ENCODE results near the gene RAB35.

The RAB35 gene

DNA sequence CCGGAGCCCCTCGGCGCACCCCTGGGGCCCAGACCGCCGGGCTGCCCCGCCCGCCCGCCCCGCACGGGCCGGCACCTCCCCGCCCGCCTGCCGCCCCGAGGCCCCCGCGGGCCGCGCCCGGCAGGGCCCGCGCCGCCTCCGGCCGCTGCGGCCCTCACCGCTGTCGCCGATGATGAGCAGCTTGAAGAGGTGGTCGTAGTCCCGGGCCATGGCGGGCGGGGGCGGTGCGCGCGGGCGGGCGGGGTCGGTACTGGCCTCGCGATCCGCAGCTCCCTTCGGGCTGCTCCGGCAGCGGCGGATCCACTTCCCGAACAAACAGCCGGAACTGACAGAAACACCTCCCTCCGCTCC is at the start of gene RAB35:
Gene RAB35 (minus strand): TSS at position 313 of the 351 bp plus-strand sequence. CDS start 103 bp downstream, at position 210.
- DNase-seq: no peak

DNA sequence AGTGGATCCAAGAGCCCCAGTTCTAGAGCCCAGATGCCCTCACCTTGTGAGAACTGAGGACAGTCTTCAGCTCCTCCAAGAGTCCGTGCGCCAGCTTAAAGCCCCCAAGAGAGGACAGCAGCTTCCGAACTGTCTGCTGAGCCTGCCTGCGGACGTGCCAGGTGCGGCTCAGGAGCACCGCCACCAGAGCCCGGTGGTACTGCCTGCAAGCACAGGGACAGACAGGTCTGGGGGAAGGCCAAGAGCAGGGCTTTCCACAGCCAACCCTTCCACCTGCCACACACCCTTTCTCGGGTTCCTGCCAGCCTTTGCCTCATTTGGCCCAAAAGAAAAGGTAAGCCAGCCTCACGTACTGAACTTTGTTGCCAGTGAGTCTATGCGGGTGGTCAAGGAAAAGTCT is 47.7 kb upstream of the RAB35 start:
- no peak for DNase-seq

DNA sequence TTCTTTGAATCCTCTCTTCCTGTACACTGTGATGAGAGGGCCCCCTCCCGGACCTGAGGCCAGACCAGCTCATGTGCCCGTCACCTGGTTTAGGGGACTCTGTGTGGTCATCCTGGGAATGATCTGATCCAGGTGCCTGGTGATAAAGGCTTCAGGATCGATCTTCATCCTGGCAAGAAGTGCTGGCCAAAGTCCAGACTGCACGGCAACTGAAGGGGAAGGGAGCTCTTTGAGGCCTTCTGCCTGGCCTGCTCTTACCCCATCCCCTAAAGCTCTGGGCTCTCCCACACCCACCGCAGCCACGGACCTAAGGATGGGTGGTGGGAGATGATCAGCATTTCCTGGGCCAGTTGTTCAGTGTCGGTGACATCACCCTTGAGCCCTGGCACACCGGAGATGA is 46.2 kb upstream of the RAB35 start:
- no peak for DNase-seq

DNA sequence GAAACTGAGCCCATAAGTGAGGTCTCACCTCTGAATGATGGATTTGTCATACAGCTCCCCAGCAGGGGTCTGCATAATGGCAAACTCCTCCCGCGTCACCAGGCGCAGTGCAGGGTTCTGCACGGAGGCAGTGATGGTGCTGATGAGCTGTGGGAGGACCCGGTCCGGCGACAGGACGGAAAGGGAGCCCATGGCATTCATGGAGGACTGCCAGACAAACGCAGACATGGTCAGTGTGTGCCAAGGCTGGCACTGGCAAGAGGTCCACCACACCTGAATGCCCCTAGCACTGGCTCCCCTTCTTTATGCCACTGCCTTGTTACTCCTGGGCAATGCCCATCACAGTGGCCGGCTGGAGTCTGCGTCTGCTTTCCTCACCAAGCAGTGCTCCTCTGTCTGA is 45.3 kb upstream of the RAB35 start:
- DNase-seq: no peak

DNA sequence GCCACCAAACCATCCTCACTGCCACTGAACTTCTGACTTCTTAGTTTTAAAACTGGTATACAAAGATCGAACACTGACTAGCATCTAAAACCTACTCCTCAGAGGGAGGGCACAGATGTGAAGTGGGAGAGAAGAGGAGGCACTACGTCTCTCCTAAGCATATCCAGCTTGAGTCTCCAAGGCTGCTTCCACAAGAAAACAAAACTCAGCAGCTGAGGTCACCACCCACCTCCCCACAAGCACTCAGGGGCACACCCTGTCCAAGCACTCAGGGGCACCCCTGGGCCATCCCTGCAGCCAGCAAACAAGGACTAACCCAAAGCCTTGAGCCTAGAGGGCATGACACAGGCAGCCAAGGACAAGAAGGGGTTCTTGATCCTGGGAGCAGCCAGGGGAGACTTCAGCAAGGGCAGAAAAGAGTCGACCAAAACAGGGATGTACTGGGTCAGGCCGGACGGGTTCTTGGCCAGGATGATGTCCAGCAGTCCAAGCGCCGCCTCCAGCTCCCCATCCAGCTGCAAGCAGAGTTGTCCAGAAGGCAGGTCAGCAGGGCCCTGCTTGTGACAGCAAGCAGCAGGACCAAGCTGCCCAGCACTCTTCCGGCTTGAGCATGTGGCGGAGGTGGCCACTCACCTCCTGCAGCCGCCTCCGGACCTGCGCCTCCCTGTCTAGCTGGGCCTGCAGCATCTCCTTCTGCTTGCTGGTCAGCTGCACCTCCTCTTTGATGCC is 43.1 kb upstream of the RAB35 start:
- no peak for DNase-seq

DNA sequence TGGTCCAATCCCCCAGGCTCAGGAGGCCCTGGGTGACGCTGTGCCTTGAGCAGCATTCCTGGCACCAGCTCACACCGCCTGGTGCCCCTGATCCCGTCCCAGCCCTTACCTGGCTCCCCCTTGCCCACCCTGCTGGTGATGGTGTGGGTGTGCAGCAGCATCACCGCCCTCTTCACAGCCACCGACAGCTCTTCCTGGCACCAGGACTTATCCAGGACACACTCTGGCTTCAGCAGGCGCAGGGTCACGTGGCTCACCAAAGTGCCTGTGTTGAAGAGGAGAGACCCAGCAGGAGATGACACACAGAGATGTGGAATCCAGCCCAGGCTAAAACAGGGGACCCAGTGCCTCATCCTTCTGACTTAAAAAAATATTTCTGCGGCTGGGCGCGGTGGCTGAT is 41.8 kb upstream of the RAB35 start:
- no peak for DNase-seq

DNA sequence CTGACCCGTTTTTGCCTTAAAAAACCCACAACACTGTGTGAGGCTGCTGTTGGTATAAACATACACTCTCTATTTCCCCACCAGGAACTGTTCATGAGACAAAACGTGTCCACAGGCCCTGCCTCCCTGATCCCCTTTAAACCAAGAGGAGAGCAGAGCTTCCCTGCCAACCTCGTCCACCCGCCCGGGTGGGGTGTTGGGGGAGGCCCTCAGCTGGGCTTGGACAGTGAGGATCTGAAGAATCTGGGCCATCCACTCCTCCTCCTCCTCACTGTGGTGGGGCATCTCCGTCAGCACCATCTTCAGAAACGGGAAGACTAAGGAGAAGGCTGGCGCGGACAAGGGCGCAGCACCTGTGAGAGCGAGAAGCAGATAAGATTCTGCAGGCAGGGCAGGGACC is 41.1 kb upstream of the RAB35 start:
- no peak for DNase-seq

DNA sequence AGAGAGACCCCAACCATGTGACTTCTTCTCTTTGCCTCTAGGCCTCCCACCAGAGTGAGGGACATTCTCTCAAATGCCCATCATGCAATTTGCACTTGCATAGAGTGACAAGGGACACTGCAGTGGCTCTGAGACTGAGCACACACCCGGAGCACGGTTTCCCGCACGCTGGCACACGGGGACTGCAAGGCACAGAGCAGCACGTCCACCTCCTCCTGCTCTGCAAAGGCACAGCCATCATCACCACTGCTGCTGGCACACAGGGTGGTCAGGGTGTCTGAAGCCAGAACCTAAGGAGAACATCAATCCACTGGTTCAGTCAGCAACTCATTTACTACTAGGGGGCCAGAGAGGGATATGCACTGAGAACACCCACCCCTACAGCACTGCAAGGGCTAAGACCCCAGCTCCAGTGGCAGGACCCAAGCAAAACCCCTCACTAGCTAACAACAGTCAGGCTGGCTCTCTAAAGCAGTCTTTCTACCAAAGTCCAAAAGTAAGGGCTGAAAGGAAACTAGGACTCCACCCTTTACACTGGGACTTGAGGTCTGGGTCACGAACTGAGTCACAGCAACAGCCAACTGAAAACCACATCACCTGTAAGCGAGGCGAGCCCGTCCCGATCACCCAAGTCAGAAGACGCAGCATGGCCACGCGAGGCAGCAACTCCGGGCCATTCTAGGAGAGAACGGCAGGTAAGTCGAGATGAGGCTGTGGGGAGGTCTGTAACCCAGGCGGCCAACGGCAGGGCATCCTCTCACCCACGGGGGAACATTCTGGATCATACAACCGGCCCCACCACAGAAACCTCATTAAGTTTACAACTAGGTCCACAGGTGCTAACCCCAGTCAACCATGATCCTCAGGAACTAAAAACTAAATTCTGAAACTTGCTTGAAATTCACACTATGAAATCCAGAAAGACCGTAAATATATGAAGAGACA is 40.0 kb upstream of the RAB35 start:
- no peak for DNase-seq

DNA sequence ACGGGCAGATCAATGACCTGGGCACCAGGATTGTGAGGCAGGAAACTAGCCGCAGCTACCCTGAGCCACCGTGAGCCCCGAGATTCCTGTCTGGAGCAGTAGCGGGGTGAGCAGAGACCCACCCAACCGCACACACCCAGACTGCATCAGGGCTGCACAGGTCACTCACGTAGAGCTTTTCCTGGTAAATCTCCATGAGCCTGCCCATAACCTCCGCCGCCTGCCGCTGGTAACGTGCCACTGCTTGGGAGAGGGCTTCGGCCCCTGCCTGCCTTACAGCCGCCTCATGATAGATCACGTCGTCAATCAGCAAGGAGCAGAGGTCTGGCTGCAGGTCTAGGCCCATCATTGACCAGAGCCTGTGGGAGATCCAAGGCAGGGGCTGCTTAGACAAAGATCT is 38.5 kb upstream of the RAB35 start:
- DNase-seq: no peak

DNA sequence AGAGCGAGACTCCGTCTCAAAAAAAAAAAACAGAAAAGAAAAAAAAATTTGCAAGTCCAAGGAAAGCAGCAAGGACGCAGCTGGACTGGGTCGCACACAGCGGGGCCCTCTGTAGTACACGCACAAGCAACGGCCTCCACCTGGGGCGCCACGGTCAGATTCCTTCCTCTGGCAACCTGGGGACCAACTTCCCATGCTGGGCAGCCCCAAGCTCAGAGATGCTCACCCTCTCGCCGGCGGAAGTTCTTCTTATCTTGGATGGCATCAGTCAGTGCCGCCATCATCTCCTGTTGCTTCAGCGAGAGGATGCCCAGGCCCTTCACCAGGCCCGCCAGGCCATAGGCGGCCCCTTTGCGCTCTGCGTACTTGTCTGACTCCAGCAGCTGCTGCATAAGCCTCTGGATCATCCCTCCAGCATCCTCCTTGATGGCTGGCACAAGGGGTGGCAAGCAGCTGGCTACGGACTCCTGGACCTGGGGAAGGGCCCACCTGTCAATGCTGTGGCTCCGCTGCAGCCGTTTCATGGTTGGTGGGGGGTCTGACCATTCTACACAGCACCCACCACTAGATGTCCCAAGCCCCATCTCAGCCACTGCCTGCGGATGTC is 34.5 kb upstream of the RAB35 start:
- no peak for DNase-seq

DNA sequence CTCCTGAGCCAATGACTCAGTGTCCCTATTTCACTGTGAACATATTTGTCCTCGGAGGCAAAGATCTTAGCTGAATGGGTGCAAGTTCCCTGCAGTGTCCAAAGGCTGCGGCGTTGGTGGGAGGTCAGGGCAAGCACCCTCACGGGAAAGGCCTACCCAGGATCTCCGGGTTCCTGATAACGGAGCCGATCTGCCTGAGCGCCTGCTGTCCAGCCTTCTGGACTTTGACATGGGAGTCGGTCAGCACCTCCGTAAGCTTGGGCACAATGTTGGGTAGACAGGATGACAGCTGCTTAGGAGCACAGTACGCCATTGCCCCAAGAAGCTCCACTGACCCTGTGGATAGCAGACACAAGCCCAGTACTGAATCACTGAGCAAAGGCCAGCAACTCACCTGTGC is 31.5 kb upstream of the RAB35 start:
- DNase-seq: no peak

DNA sequence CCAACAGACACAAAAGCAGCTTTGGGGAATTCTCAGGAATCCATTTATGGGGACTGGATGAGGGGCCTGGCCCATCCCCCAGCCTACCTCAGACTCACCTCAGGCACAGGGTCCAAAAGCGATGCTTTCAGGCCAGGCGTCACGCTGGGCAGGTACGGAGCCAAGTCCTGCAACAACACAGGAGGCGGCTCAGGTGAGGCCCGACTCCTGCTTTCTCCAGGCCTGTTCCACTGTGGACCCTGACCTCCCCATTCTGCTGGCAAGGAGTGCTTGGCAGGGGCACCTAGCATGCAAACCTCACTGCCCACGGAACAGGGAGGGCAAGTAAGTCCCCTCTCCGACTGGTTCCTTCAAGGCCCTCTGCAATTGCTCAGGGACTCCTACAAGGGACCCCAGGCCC is 28.6 kb upstream of the RAB35 start:
- no peak for DNase-seq

DNA sequence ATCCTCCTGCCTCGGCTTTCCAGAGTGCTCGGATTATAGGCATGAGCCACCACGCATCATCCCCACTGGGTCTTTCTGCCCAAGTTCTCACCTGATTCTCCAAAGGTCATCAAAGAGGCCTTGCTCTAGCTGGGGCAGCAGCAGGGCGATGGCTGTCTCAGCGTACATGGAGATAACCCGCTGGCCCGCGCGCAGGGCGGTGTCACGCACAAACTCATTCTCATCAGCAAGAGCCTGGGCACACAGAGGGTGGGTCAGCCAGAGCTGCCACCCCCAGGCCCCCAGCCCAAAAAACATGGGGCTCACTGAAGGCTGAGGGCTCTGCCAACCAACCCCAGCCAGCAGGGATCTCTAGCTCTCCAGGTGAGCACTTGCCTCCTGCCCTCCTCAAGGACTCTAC is 27.7 kb upstream of the RAB35 start:
- DNase-seq: no peak

DNA sequence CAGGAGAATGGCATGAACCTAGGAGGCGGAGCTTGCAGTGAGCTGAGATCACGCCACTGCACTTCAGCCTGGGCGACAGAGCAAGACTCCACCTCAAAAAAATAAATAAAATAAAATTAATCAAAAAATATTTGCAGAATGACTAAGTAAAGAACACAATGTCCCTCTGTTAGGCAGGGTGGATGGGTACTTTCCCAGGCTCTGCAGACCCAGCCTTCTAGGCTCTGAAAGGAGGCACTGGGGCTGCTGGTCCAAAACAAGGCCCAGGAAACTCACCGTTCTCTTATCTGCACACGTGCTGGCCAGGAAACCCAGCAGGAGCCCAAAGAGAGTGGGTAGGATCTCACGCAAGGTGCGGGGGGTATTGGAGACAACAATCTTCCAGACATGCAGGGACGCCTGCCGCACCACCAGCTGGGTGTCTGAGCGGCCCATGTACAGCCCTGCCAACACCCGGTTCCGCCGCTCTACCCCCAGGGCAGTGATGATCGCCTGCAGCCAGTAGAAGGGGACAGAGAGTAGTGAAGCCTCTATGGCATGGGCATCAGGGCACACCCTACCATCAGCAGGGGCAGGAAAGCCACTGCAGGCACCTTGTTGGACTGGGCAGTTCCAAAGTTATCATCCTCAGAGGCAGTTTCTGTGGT is 25.8 kb upstream of the RAB35 start:
- no peak for DNase-seq

DNA sequence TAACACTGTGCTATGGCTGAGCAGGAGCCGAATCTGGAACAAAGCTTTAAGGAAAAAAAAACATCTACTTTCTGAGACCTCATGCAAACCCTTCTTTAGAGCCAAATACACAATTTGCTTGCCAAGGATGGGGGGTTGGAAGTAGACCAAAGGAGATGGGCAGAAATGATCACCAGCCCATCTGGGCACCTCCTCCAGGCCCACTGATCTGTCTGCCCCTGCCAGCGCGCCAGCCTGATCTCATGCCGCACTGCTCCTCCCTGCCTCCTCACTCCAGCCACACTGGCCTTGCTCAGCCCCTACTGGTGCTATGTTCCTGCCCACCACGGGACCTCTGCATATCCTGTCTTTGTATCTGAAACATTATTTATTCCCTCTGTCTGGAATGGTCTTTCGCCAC is 24.8 kb upstream of the RAB35 start:
- no peak for DNase-seq

DNA sequence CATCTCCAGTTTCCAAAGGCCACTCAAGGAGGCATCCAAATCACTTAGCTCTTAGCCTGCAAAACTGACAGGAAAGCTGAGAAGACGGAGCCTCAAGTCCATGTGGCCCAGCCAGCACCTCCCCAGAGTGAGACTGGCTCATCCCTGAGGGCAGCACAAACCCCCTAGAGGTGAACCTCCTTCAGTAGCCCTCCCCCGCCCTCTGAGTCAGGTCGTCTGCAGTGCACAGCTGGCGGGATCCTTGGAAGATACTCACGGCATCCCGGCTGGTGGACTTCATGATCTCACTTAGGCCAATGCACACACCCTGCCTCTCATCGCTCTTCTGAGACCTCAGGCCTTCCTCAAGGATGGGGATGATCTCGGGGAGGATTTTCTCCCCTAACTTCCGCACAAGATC is 24.1 kb upstream of the RAB35 start:
- no peak for DNase-seq

DNA sequence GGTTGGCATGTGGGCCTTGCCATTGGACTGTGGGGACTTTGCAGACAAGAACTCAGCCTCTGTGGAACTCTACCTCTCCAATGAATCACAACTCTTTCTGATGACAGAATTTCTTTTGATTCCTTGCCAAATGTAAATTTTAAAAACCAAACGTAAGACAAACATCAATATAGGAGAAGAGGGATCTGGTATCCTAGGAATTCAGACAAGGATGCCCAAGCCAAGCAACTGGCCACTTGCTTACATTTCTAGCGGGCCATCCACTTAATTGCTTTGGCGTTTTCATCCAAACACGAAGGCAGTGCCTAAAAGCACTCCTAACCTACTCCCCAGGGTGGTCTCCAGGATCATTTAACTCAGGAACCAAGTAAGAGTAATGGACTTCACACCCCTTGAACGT is 23.4 kb upstream of the RAB35 start:
- no peak for DNase-seq

DNA sequence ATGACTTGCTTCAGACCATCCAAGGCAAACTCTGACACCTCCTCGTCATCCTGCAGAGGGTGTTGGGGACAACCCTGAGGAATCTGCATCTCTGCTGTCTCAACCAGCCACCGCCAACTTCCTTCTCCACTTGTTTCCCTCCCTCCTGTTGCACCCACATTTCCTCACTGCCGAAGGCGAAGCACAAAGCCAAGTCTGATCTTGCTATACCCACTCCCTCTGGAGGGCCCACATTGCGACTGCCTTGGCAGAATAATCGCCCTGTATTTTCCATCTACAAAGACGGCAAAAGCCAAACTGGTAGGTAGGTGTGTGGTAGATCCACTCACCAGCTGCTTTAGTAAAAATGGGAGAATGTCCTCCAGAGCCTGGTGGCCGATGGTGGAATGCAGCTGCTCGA is 21.8 kb upstream of the RAB35 start:
- no peak for DNase-seq

DNA sequence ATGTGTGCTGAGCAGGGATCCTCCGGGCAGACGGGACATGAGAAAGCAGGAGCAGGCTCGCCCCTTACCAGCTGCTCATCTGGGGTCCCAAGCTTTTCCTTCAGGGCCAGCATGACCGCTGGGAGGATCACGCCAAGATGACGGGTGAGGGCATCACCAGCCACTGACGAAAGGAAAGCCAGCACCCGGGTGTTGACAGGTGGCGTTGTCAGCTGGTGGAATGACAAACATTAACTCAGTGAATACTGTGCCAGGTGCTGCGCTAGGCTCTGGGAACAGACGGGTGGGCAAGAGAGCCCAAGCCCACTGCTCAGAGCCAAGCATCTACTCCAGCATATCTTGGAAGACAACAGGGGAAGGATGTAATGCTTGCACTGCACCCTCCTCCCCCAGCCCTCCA is 21.3 kb upstream of the RAB35 start:
- no peak for DNase-seq

DNA sequence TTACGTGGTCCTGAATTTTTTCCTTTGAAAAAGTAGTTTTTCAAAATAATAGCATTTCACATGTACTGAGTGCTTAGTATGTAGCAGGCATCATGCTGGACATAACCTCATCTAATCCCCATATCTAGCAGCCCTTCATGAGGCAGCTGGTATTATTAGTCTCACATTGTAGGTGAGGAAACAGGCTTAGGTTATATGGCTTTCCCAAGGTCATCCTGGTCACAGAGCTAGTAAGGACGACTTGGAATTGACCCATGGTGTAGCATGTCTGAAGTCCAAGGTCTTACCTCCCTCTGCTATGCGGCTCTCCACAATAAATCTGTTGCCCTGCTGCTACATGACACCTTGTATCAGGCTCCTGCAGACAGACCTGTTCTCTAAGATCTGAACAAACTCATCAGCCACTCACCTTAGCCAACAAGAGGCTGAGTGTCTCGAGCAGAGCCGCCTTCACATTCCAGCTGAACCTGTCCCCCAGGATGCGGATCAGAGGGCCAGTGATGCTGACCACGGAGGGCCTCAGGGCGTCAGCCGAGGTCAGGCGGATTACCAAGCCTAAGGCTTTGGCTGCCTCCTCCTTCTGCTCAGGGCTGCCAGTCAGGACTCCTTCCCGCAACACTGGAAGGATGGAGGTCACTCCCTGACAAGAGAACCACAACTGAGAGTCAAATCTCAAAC is 19.7 kb upstream of the RAB35 start:
- no peak for DNase-seq

DNA sequence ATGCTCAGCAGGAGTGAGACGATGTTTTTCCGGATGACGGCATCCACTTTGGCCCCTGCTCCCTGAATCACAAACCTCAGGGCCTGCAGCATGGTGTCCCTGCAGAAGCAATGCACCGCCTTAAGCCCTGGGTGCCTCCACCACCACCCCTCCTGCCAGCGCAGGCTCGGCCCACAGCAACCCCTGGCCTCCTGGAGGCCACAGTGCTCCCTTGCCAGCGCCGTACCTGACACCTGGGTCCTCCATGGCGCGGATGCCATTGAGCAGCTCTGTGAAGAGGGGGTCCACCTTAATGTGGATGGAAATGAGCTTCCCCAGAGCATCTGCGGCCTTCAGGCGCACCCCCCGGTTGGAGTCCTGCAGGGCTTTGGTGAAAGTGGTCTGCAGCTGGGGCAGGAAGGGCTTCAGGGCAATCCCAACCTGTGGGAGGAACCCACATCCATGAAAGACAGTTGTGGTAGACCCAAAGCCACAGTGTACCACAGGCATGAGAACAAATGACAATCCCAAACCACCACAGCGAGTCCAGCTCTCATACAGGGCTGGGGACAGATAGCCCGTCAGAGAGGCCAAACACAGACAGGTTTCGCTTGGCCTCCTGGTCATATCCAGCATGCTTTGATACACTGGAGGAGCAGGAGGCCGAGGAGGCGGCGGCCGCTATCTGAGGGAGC is 17.9 kb upstream of the RAB35 start:
- no peak for DNase-seq

DNA sequence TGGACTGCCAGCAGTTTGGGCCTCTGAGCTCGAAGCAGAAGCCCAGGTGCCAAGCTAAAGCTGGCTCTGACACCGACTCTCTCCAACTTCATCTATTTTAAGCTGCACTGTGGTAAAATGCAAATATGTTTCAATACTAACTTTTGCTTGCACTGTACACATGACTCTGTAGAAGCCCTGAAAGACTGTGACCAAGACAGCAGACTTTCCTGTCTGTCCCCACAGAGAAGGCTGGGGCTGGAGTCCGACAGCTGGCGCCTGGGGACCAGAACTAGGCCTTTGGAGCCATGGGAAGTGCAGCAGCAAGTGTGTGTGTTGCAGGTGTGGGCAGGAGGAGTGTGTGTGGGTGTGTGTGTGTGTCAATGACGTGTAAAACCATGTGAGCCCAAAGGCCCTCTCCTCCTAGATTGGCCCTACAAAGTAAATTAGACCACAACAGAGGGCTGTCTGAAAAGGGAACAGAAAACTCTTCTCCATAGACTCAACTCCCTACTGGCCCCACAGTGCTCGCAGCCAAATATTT is 16.4 kb upstream of the RAB35 start:
- peak; percentile 4 to 8 for DNase-seq
